GM12865 (cell line): ENCODE results near the gene FOCAD.
A peak's percentile ranks its signal among the peaks of the same experiment; 100 is the strongest.
"Not testable (repeated sequence)": the region's sequence is repeated elsewhere in the genome, so short reads cannot be mapped to it uniquely, and the experiment has no call there.

Experiments used
- DNase-seq: peaks from one replicate; pipeline ENCODE4 v3.0.0; 2010; ENCODE audit warnings: low read depth
- H3K4me3 ChIP-seq: 2 replicates; pipeline ENCODE4 v1.5.1; 2011; ENCODE audit warnings: mild to moderate bottlenecking, low read depth, low read length, control low read depth
- CTCF ChIP-seq: IDR thresholded peaks from 2 replicates; pipeline ENCODE4 v1.5.1; 2011; ENCODE audit warnings: low read length, control low read depth, low read depth, inconsistent platforms; ENCODE audit not compliant: insufficient read depth; ENCODE audit errors: missing control alignments

The FOCAD gene

GRCh38 chr9:20962536-20963225 is 278.6 kb downstream of the FOCAD start:
- DNase-seq: no peak
- H3K4me3 ChIP-seq: no peak overlapping the region
- TF ChIP-seq CTCF: no peak

GRCh38 chr9:20972684-20973083 is 288.6 kb downstream of the FOCAD start:
- no peak overlapping the region for H3K4me3 ChIP-seq
- DNase-seq: no peak
- TF ChIP-seq CTCF: no peak

GRCh38 chr9:20973246-20973947 is 289.3 kb downstream of the FOCAD start:
- DNase-seq, H3K4me3 ChIP-seq: not testable (repeated sequence)

GRCh38 chr9:20974191-20974938 is 290.3 kb downstream of the FOCAD start:
- DNase-seq, H3K4me3 ChIP-seq: not testable (repeated sequence)

- no peak for TF ChIP-seq CTCF
- no peak overlapping the region for H3K4me3 ChIP-seq
- no peak for DNase-seq
Measured at GRCh38 chr9:20978249-20978648, 294.2 kb downstream of the FOCAD start.

GRCh38 chr9:20980832-20981455 is 296.9 kb downstream of the FOCAD start:
- peak; percentile 56 for DNase-seq
- no peak overlapping the region for H3K4me3 ChIP-seq
- no peak for TF ChIP-seq CTCF

GRCh38 chr9:20981486-20981885 is 297.4 kb downstream of the FOCAD start:
- H3K4me3 ChIP-seq: no peak overlapping the region
- TF ChIP-seq CTCF: no peak
- DNase-seq: no peak
